SU-DHL-6 (cell line): ENCODE data around the gene CTSH.

ENCODE experiments used
- H2AFZ ChIP-seq: fragments of 200-600 bp; sonication (generic); 2 replicates; pipeline ENCODE4 v1.6.1; 2014; ENCODE audit warnings: low read depth, mild to moderate bottlenecking, moderate library complexity, mixed read lengths, antibody characterized with exemption, low read length; ENCODE audit not compliant: severe bottlenecking
- H3F3A ChIP-seq: fragments of 200-600 bp; shearing (Covaris generic); 2 replicates; pipeline ENCODE4 v1.6.0; 2016; ENCODE audit warnings: antibody characterized with exemption, mild to moderate bottlenecking; ENCODE audit not compliant: insufficient read depth
- H3K27ac ChIP-seq: fragments of 200-600 bp; sonication (generic); 2 replicates; pipeline ENCODE4 v1.5.1; 2016; ENCODE audit warnings: low read depth, mild to moderate bottlenecking, low read length, moderate library complexity, mixed read lengths
- H3K27me3 ChIP-seq: fragments of 200-600 bp; sonication (generic), shearing (Covaris generic); 2 replicates; pipeline ENCODE4 v1.6.0; 2014; ENCODE audit warnings: mild to moderate bottlenecking, low read length
- H3K36me3 ChIP-seq: fragments of 200-600 bp; sonication (generic); 2 replicates; pipeline ENCODE4 v1.6.1; 2014; ENCODE audit warnings: mild to moderate bottlenecking, low read length, mixed read lengths
- H3K4me2 ChIP-seq: fragments of 300-600, 200-600 bp; shearing (Covaris generic), sonication (generic); 2 replicates; pipeline ENCODE4 v1.6.0; 2014; ENCODE audit warnings: low read length, low read depth, mild to moderate bottlenecking; ENCODE audit not compliant: poor library complexity, severe bottlenecking
- H3K4me3 ChIP-seq: fragments of 200-600 bp; sonication (generic); 2 replicates; pipeline ENCODE4 v1.5.1; 2014; ENCODE audit warnings: antibody characterized with exemption, low read length, mild to moderate bottlenecking, mixed read lengths; ENCODE audit not compliant: insufficient read depth, poor library complexity, severe bottlenecking
- H3K79me2 ChIP-seq: fragments of 200-600 bp; sonication (generic); 2 replicates; pipeline ENCODE4 v1.6.1; 2014; ENCODE audit warnings: mild to moderate bottlenecking, low read length, moderate library complexity; ENCODE audit not compliant: insufficient read depth
- H3K9ac ChIP-seq: fragments of 200-600 bp; sonication (generic); 2 replicates; pipeline ENCODE4 v1.7.0; 2014; ENCODE audit warnings: mild to moderate bottlenecking, low read length
- H3K9me2 ChIP-seq: fragments of 200-600 bp; sonication (generic); replicated peaks from 2 replicates; pipeline ENCODE4 v1.6.1; 2014; ENCODE audit warnings: low read length; ENCODE audit not compliant: insufficient read depth
- H3K9me3 ChIP-seq: fragments of 200-600 bp; sonication (generic); 2 replicates; pipeline ENCODE4 v1.6.1; 2014; ENCODE audit warnings: low read length, mixed read lengths; ENCODE audit not compliant: insufficient read depth
- H4K20me1 ChIP-seq: fragments of 200-600 bp; sonication (generic); 2 replicates; pipeline ENCODE4 v1.6.1; 2014; ENCODE audit warnings: low read depth, mild to moderate bottlenecking, antibody characterized with exemption, low read length, moderate library complexity, mixed read lengths
- CTCF ChIP-seq: fragments of 200-600 bp; sonication (generic); IDR thresholded peaks from one replicate; pipeline ENCODE4 v1.5.1; 2017; ENCODE audit warnings: antibody characterized with exemption, mild to moderate bottlenecking, low read length, moderate library complexity; ENCODE audit not compliant: insufficient read depth, poor library complexity, severe bottlenecking
- EZH2phosphoT487 ChIP-seq: fragments of 200-600 bp; sonication (generic), shearing (Covaris generic); conservative IDR thresholded peaks from 2 replicates; pipeline ENCODE4 v1.6.1; 2018; ENCODE audit warnings: mild to moderate bottlenecking, antibody characterized with exemption, low read length, moderate library complexity, mixed read lengths

CTSH gene

GRCh38 chr15:78931439-78932257, 13.2 kb downstream of the CTSH start:
- no peaks in the 10 kb centered on the region for H3K79me2 ChIP-seq
- H3K9me2 ChIP-seq = no peaks in the 10 kb centered on the region
- no peaks in the 10 kb centered on the region for H3K36me3 ChIP-seq
- H3K9me3 ChIP-seq = no peaks in the 10 kb centered on the region
- TF ChIP-seq CTCF = no peak
- TF ChIP-seq EZH2phosphoT487 = no peak
- no peak overlapping the region for H3K4me3 ChIP-seq
- H4K20me1 ChIP-seq = no peaks in the 10 kb centered on the region
- H3F3A ChIP-seq = no peaks in the 10 kb centered on the region
- no peak overlapping the region for H2AFZ ChIP-seq
- H3K27ac ChIP-seq = no peak overlapping the region
- H3K4me2 ChIP-seq = no peak overlapping the region
- H3K9ac ChIP-seq = no peak overlapping the region
- H3K27me3 ChIP-seq = no peaks in the 10 kb centered on the region

DNA sequence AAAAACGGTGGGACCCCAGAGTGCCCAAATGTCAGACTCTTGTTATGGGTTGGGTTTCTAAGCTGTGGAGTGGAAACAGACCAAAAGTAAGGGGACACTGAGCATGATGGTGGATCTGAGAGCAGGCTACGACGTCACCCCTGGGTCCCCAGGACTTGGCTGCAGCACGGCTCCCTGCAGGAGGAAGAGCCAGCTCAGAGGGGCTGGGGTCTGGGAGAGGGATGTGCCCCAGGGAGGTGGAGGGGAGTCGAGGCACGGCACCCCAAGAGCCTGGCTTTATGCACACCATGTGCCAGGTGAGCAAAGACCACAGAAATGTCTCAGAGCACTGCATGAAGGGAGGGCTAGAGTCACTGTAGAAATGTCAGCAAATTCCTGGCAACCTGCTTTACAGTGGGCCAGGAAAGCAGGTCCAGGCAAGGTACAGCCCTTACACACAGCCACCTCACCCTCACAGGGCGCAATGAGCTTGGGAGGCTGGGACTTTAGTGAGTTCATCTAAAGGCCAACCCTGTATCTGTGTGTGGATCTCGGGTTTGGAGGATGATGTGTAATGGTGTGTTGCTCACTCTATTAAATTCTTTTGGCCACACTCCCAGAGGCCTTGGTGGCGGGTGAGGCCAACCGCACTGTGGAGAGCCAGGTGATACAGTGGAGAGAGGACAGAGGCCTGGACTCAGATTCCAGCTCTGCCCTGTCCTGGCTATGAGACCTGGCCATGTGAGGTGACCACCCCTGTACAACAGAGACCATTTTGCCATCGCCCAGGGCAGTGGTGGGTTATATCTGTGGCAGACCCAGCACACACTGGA, 14.1 kb downstream of the CTSH start:
- Histone ChIP-seq H3K9me2 (no peaks in the 10 kb centered on the region), H3F3A (no peaks in the 10 kb centered on the region), H3K36me3 (no peaks in the 10 kb centered on the region), H3K9ac (no peak overlapping the region), H3K4me2 (no peak overlapping the region), H3K79me2 (no peaks in the 10 kb centered on the region), H4K20me1 (no peaks in the 10 kb centered on the region), H3K4me3 (no peak overlapping the region), H2AFZ (no peak overlapping the region), H3K9me3 (no peaks in the 10 kb centered on the region), H3K27ac (no peak overlapping the region), H3K27me3 (no peaks in the 10 kb centered on the region)
- no peak for TF ChIP-seq EZH2phosphoT487
- no peak for TF ChIP-seq CTCF

- H3K27ac ChIP-seq = no peak overlapping the region
Measured at GRCh38 chr15:78929536-78930264, 15.1 kb downstream of the CTSH start.

More at GRCh38 chr15:78929536-78930264, 15.1 kb downstream of the CTSH start:
- no peak overlapping the region for H3K9ac ChIP-seq
- no peaks in the 10 kb centered on the region for H3K9me2 ChIP-seq
- H4K20me1 ChIP-seq = no peaks in the 10 kb centered on the region
- H2AFZ ChIP-seq = no peak overlapping the region
- no peak for TF ChIP-seq CTCF
- TF ChIP-seq EZH2phosphoT487 = no peak
- H3K4me2 ChIP-seq = no peak overlapping the region
- H3K79me2 ChIP-seq = no peaks in the 10 kb centered on the region
- H3F3A ChIP-seq = no peaks in the 10 kb centered on the region
- H3K36me3 ChIP-seq = no peaks in the 10 kb centered on the region
- no peak overlapping the region for H3K4me3 ChIP-seq
- H3K27me3 ChIP-seq = no peaks in the 10 kb centered on the region
- H3K9me3 ChIP-seq = no peaks in the 10 kb centered on the region
